OCI-LY1 (cell line): Measurements from ENCODE around the gene LRRC2.

Experiments
- CTCF ChIP-seq: fragments of 200-600 bp; sonication (generic), shearing (Covaris generic); IDR thresholded peaks from 2 replicates; pipeline ENCODE4 v1.5.1; 2017; ENCODE audit warnings: mild to moderate bottlenecking, antibody characterized with exemption, low read length, moderate library complexity, mixed read lengths
- EZH2 ChIP-seq: fragments of 200-600 bp; sonication (generic), shearing (Covaris generic); IDR thresholded peaks from 2 replicates; pipeline ENCODE4 v1.8.0; 2017; ENCODE audit warnings: borderline replicate concordance, mixed run types, mild to moderate bottlenecking, antibody characterized with exemption, low read length, moderate library complexity, mixed read lengths

DNA sequence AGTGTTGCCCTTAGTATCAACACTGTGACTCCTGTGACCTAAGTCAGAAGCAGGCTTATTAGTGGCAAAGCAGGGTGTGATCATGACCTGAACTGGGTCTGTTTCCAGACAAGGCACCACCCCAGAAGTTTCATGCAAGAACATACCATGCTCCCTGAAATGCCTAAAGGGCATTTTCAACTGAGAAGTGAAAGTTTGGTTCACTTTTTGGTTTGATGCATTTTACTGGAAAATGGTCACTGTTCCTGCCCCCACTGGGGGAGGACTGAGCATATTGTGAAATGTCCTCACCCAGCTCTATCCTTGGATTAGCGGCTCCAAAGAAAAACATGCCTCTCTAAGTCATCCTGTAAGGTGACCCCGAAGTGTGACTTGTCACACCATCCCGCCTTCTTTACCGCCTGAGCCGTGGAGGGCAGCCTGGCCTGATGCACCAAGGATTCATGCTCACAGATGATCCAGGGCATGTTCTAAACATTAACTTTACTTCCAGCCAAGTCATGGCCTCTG is 43.2 kb upstream of the LRRC2 start:
- TF ChIP-seq CTCF (no peak), EZH2 (no peak)
